Measurements from ENCODE around the gene KIAA1755.

The KIAA1755 gene

GRCh38 chr20:38202982-38203293, 57.6 kb downstream of the KIAA1755 start:
- no peak for TF ChIP-seq CTCF (conservative IDR thresholded peaks at IDR 0.05)

GRCh38 chr20:38202153-38202981, 58.2 kb downstream of the KIAA1755 start:
- TF ChIP-seq CTCF (conservative IDR thresholded peaks at IDR 0.05), result no peak

More at GRCh38 chr20:38202982-38203293, 57.6 kb downstream of the KIAA1755 start:
- no peak overlapping the region for H3K27ac ChIP-seq

DNA sequence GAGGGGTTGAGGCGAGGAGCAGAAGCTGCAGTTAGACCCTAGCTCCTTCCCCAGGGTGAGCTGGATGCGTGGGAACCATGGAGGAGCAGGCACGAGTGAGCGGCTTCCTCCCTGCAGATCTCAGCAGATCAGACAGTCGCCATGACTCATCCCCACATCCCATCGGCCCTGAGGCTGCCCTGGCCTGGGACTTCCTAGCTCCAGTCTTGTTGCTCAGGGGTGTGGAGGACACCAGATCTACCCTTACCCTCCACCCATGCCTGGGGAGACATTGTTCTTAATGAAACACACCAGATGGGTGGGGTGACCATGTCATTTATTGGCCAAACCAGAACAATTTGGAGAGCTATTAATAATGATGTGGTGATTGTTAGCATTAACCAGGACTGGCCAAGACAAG, 59.2 kb downstream of the KIAA1755 start:
- H3K27ac ChIP-seq, result no peak overlapping the region
- no peak for TF ChIP-seq CTCF (conservative IDR thresholded peaks at IDR 0.05)

More at GRCh38 chr20:38202153-38202981, 58.2 kb downstream of the KIAA1755 start:
- H3K27ac ChIP-seq, result no peak overlapping the region

DNA sequence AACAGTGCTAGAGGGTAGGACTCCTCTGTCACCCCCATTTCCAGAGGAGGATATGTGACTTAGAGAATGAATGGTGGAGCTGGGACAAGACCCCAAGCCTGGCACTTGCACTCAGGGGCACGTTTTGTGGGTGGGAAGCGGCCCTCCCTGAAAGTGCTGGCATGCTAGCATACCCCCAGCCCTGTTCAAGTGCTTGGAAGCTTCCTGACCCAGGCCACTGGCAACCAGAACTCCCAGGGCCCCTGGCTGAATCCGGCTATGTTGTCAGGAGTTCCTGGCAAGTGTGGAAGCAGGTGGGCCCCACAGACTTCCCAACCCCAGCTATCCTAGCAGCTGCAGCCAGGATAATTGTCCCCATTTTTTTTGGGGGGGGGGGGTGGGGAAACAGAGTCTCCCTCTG, 59.9 kb downstream of the KIAA1755 start:
- TF ChIP-seq CTCF (conservative IDR thresholded peaks at IDR 0.05), result no peak

DNA sequence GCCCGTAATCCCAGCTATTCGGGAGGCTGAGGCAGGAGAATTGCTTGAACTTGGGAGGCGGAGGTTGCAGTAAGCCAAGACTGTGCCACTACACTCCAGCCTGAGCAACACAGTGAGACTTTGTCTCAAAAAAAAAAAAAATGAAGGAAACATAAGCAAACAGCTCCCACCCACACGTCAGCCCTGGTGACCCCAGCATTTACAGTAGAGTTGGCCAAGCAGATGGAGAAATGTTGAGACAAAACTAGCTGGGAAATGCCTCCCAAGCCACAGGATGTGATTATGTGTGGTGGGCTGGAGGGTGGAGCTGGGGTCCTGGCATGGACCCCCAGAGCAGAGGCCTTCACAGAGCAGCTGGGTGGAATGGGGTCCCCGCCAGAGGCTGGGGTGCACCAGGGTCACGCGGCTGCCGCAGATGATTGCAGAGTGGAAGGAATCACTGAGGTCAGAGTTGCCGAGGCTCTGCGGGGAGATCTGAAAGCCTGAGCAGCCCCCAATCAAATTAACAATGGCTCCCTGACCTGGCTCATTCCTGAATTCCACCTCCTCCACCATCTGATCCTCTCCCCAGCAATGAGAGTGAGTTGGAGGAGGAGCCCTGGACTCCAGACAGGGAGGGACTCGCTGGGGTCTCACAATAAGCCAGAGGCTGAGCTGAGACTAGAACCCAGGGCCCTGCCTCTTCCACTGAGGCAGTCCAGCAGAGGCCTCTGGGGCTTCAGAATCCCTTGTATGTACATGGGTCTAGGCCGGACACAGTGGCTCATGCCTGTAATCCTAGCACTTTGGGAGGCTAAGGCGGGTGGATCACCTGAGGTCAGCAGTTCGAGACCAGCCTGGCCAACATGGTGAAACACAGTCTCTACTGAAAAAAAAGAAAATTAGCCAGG, 60.8 kb downstream of the KIAA1755 start:
- no peak for TF ChIP-seq CTCF (conservative IDR thresholded peaks at IDR 0.05)
- no peak overlapping the region for H3K27ac ChIP-seq

More for the DNA sequence above, 59.9 kb downstream of the KIAA1755 start:
- no peak overlapping the region for H3K27ac ChIP-seq

GRCh38 chr20:38198238-38198861, 62.2 kb downstream of the KIAA1755 start:
- TF ChIP-seq CTCF (conservative IDR thresholded peaks at IDR 0.05), result no peak
- no peak overlapping the region for H3K27ac ChIP-seq

- H3K27ac ChIP-seq, result no peak overlapping the region
- no peak for TF ChIP-seq CTCF (conservative IDR thresholded peaks at IDR 0.05)
Observed at GRCh38 chr20:38197619-38198018, 62.9 kb downstream of the KIAA1755 start.
